ENCODE data around the gene ADAMTS19.
"Not testable (repeated sequence)": the region's sequence is repeated elsewhere in the genome, so short reads cannot be mapped to it uniquely, and the experiment has no call there.

ADAMTS19 gene, protein sequence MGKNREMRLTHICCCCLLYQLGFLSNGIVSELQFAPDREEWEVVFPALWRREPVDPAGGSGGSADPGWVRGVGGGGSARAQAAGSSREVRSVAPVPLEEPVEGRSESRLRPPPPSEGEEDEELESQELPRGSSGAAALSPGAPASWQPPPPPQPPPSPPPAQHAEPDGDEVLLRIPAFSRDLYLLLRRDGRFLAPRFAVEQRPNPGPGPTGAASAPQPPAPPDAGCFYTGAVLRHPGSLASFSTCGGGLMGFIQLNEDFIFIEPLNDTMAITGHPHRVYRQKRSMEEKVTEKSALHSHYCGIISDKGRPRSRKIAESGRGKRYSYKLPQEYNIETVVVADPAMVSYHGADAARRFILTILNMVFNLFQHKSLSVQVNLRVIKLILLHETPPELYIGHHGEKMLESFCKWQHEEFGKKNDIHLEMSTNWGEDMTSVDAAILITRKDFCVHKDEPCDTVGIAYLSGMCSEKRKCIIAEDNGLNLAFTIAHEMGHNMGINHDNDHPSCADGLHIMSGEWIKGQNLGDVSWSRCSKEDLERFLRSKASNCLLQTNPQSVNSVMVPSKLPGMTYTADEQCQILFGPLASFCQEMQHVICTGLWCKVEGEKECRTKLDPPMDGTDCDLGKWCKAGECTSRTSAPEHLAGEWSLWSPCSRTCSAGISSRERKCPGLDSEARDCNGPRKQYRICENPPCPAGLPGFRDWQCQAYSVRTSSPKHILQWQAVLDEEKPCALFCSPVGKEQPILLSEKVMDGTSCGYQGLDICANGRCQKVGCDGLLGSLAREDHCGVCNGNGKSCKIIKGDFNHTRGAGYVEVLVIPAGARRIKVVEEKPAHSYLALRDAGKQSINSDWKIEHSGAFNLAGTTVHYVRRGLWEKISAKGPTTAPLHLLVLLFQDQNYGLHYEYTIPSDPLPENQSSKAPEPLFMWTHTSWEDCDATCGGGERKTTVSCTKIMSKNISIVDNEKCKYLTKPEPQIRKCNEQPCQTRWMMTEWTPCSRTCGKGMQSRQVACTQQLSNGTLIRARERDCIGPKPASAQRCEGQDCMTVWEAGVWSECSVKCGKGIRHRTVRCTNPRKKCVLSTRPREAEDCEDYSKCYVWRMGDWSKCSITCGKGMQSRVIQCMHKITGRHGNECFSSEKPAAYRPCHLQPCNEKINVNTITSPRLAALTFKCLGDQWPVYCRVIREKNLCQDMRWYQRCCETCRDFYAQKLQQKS

DNA sequence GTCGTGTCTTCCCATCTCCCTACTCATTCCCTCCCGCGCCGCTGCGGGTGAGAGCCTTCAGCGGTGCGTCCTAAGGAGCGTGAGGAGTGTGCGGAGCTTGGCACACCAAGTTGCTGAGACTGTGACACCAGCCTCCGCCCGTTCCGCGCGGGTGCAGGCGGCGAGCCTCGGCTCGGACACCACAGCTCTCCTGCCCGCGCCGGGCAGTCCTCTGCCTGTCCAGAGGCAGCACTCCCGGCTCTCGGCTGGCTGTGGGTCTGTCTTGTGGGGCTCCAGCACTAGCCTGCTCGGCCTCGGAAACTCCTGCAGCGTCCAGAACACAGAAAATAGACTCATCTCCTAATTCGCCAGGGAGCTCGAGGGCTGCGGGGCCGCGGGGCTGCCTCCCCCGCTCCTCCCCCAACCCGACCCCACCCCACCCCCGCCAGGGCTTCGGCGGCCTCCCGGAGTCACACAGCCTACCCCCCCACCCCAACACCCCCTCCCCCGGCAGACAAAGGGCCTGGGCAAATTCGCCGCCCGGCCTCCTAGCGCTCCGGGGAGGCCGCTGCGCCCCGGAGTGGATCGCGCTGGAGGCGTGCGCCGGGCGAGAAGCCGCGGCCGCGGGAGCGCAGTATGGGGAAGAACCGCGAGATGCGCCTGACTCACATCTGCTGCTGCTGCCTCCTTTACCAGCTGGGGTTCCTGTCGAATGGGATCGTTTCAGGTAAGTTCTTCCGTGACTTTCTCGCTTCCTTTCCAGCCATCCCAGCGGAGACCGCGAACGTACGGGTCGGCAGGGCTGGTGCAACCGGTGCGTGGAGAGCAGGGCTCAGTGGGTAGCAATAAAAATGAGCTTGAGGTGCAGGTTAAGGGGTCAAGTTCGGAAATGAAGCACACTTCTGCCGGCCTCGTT is at the start of gene ADAMTS19:
Gene ADAMTS19, plus strand, starts transcription at position 522 of the 895 bp plus-strand sequence. Its CDS starts 94 bp downstream, at position 616.
- Mint-ChIP-seq H3K9me3 (no peaks in the 10 kb centered on the region), H3K27me3 (peaks cover 41% of the 10 kb centered on the region), H3K4me3 (peak within 1 kb of the TSS; percentile 11), H3K36me3 (no peaks in the 10 kb centered on the region), H3K27ac (no peak within 1 kb of the TSS), H3K4me1 (peaks cover 6% of the 10 kb centered on the region)

DNA sequence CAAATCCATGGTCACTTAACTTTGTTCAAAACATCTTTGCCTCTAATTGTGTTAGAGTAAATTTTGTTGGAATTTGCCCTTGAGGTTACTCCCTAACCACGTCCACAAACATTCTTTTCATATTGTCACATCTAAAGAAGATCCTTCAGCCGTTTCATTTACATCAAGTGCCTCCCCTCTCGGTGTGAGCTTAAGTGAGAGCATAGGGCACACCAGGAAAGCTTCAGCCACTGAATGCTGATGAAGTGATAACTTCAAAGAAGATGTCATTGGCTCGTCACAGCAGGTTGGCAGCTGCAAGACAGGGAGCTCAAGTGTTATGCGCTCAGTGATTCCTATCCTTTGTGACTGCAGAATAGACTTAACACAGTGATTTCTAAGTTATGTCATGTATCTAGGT is 49.6 kb upstream of the ADAMTS19 start:
- Mint-ChIP-seq H3K36me3 (peaks cover 1% of the 10 kb centered on the region), H3K4me3 (no peak overlapping the region), H3K9me3 (peaks cover 18% of the 10 kb centered on the region), H3K27me3 (peaks cover 2% of the 10 kb centered on the region), H3K27ac (no peak overlapping the region), H3K4me1 (no peaks in the 10 kb centered on the region)

DNA sequence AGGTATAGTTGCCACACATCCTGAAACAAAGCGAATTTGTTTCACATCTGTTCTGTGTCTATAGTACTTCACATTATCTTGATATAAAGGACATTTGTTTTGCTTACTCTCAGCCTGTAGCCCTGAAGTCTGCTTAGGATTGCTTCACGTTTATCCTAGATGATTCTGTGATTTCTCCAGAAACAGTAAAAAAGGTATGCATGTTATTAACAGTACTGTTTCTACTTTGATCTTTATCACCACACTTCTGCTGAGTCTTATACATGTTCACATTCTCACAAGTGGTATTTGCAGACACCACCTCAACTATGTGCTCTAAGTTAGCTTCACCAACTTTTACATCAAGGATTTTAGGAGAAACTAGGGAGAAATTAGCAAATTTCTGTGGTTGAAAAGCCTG is 47.4 kb upstream of the ADAMTS19 start:
- Mint-ChIP-seq H3K36me3 (peaks cover 1% of the 10 kb centered on the region), H3K9me3 (peaks cover 25% of the 10 kb centered on the region), H3K27ac (no peak overlapping the region), H3K4me1 (no peaks in the 10 kb centered on the region), H3K4me3 (no peak overlapping the region), H3K27me3 (peaks cover 2% of the 10 kb centered on the region)

GRCh38 chr5:129413570-129413969 is 46.5 kb upstream of the ADAMTS19 start:
- Mint-ChIP-seq H3K4me1 (no peaks in the 10 kb centered on the region), H3K27me3 (peaks cover 2% of the 10 kb centered on the region), H3K9me3 (peaks cover 25% of the 10 kb centered on the region), H3K36me3 (peaks cover 1% of the 10 kb centered on the region), H3K27ac (no peak overlapping the region), H3K4me3 (no peak overlapping the region)

DNA sequence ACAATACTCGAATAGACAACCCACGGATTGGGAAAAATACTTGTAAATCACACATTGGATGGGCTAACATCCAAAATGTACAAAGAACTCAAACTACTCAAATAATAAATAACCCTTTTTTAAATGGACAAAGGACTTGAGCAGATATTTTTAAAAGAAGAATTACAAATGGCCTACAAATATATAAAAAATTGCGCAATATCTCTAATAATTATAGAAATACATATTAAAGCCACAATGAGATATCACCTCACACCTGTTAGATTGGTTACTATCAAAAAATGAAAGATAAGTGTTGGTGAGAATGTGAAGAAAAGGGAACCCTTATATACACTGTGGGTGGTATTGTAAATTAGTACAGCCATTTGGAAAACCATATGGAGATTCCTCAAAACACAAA is 40.8 kb upstream of the ADAMTS19 start:
- Mint-ChIP-seq H3K4me3 (no peak overlapping the region), H3K27ac (no peak overlapping the region), H3K27me3 (no peaks in the 10 kb centered on the region), H3K9me3 (peaks cover 24% of the 10 kb centered on the region), H3K4me1 (no peaks in the 10 kb centered on the region), H3K36me3 (peaks cover 1% of the 10 kb centered on the region)

DNA sequence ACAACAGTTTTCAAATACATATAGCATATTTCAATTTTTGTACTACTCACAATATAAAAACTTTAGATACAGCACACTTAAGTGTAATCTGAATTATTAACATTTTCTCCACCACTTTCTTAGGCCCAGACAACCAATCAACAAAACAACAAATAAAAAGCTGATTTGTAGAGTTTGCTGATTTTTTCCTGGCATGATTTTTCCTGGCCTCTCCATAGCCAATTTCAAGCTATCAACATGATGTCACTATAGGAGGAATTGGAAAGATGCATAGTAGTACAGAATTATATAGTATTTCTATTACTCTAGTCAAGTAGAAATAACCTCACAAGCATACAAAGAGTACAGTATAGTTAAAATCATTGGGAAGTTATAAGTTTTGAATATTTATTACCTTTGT is 35.1 kb upstream of the ADAMTS19 start:
- no peak overlapping the region for H3K27ac Mint-ChIP-seq
- H3K27me3 Mint-ChIP-seq, result no peaks in the 10 kb centered on the region
- no peaks in the 10 kb centered on the region for H3K9me3 Mint-ChIP-seq
- no peaks in the 10 kb centered on the region for H3K36me3 Mint-ChIP-seq
- H3K4me3 Mint-ChIP-seq, result no peak overlapping the region
- no peaks in the 10 kb centered on the region for H3K4me1 Mint-ChIP-seq

- H3K27me3 Mint-ChIP-seq, result no peaks in the 10 kb centered on the region
- no peak overlapping the region for H3K27ac Mint-ChIP-seq
- no peaks in the 10 kb centered on the region for H3K36me3 Mint-ChIP-seq
- H3K4me3 Mint-ChIP-seq, result no peak overlapping the region
- no peaks in the 10 kb centered on the region for H3K9me3 Mint-ChIP-seq
- H3K4me1 Mint-ChIP-seq, result no peaks in the 10 kb centered on the region
These were observed 34.0 kb upstream of the ADAMTS19 start for GRCh38 chr5:129426071-129426470.

GRCh38 chr5:129428636-129429035 is 31.5 kb upstream of the ADAMTS19 start:
- H3K36me3 Mint-ChIP-seq, H3K27ac Mint-ChIP-seq, H3K9me3 Mint-ChIP-seq, H3K4me3 Mint-ChIP-seq, H3K27me3 Mint-ChIP-seq, H3K4me1 Mint-ChIP-seq: not testable (repeated sequence)

GRCh38 chr5:129431406-129431805 is 28.7 kb upstream of the ADAMTS19 start:
- H3K27me3 Mint-ChIP-seq, result no peaks in the 10 kb centered on the region
- no peak overlapping the region for H3K4me3 Mint-ChIP-seq
- H3K36me3 Mint-ChIP-seq, result no peaks in the 10 kb centered on the region
- H3K9me3 Mint-ChIP-seq, result no peaks in the 10 kb centered on the region
- no peaks in the 10 kb centered on the region for H3K4me1 Mint-ChIP-seq
- no peak overlapping the region for H3K27ac Mint-ChIP-seq

DNA sequence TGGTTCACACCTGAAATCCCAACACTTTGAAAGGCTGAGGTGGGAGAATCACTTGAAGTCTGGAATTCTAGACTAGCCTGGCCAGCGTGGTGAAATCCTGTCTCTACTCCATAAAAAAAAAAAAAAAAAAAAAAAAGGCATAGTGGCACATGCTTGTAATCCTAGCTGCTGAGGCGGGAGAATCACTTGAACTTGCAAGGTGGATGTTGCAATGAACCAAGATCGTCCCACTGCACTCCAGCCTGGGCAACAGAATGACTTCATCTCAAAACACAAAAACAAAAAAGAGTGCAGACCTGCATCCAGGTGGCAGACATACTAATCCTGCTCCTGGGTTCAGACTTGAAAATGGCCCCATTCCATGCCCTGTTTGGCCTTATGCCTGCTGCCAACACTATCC is 21.8 kb upstream of the ADAMTS19 start:
- H3K27ac Mint-ChIP-seq, result no peak overlapping the region

DNA sequence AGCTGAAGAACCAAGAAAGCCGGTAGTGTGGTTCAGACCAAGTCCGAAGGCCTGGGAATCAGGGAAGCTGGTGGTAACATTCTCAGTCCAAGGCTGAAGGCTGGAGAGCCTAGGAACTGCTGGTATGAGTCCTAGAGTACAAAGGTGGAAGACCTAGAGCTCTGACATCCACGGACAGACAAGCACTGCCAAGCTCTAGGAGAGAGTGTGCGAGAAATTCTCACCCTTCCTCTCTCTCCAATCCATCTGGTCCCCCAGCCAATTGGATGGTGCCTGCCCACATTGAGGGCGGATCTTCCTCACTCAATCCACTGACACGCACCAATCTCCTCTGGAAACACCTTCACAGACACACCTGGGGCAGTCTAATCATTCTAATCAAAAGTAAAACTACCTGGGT is 19.7 kb upstream of the ADAMTS19 start:
- H3K9me3 Mint-ChIP-seq, result no peaks in the 10 kb centered on the region
- no peak overlapping the region for H3K4me3 Mint-ChIP-seq
- H3K27ac Mint-ChIP-seq, result no peak overlapping the region
- H3K27me3 Mint-ChIP-seq, result no peaks in the 10 kb centered on the region
- no peaks in the 10 kb centered on the region for H3K4me1 Mint-ChIP-seq
- no peaks in the 10 kb centered on the region for H3K36me3 Mint-ChIP-seq

More for the DNA sequence above, 21.8 kb upstream of the ADAMTS19 start:
- Mint-ChIP-seq H3K4me1 (no peaks in the 10 kb centered on the region), H3K9me3 (no peaks in the 10 kb centered on the region), H3K4me3 (no peak overlapping the region), H3K27me3 (no peaks in the 10 kb centered on the region), H3K36me3 (no peaks in the 10 kb centered on the region)

GRCh38 chr5:129441096-129441495 is 19.0 kb upstream of the ADAMTS19 start:
- Mint-ChIP-seq H3K27me3 (no peaks in the 10 kb centered on the region), H3K4me1 (no peaks in the 10 kb centered on the region), H3K4me3 (no peak overlapping the region), H3K9me3 (no peaks in the 10 kb centered on the region), H3K27ac (no peak overlapping the region), H3K36me3 (no peaks in the 10 kb centered on the region)

- no peaks in the 10 kb centered on the region for H3K4me1 Mint-ChIP-seq
- no peaks in the 10 kb centered on the region for H3K36me3 Mint-ChIP-seq
- H3K9me3 Mint-ChIP-seq, result no peaks in the 10 kb centered on the region
- no peak overlapping the region for H3K4me3 Mint-ChIP-seq
- no peak overlapping the region for H3K27ac Mint-ChIP-seq
- no peaks in the 10 kb centered on the region for H3K27me3 Mint-ChIP-seq
These were observed 14.7 kb upstream of the ADAMTS19 start for GRCh38 chr5:129445379-129445778.

DNA sequence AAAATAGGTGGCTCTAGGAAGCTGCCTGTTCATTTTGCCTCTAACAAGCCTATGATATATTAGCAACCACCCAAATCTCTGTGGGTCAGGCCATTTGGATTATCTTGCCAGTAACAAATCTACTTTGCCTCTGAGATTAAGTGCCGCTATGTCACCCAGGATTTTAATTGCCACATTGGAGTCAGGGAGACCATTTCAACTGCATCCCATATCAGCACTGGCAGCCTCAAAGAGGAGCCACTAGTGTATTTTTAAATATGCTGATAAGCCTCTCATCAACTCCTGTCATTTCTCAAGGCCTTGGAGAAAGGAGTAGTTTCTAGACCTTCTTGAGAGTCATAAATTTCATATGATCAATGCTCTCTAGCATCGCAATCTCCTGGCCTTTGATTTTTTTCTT is 12.1 kb upstream of the ADAMTS19 start:
- Mint-ChIP-seq H3K27ac (no peak overlapping the region), H3K9me3 (peaks cover 6% of the 10 kb centered on the region), H3K27me3 (no peaks in the 10 kb centered on the region), H3K4me1 (no peaks in the 10 kb centered on the region), H3K4me3 (no peak overlapping the region), H3K36me3 (no peaks in the 10 kb centered on the region)

DNA sequence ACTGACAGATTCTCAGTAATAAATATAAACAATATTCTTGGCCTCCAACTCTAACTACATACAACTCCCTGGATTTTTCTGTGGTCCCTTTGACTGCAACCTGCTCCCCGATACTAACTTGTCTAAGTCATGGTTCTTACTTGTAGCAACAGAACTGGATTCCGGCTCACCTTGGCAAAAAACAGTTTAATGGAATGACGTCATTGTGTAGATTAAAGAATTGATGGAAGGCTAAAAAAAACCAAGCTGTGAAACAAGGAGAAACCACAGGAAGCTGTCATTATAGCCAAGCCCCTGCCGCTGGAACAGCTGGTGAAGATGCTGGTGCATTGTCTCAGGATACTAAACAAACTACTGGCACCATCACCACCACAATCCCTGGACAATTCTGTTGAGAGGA is 11.4 kb upstream of the ADAMTS19 start:
- no peaks in the 10 kb centered on the region for H3K36me3 Mint-ChIP-seq
- no peak overlapping the region for H3K4me3 Mint-ChIP-seq
- H3K4me1 Mint-ChIP-seq, result no peaks in the 10 kb centered on the region
- no peaks in the 10 kb centered on the region for H3K27me3 Mint-ChIP-seq
- no peak overlapping the region for H3K27ac Mint-ChIP-seq
- H3K9me3 Mint-ChIP-seq, result peaks cover 6% of the 10 kb centered on the region
